ENCODE measurements around the gene SPRY4. TPM values are rescaled to one million over a fixed set of nuclear protein-coding genes. Genes with fewer than 3 reads are reported as not detected.

The SPRY4 gene
- total and polyA plus RNA-seq, 2 experiments from 2014 or later = 4.4 to 11.0 TPM

Other genes starting within 250 kb of the SPRY4 start
- gene NDFIP1, start 216.2 kb downstream of the SPRY4 start, total RNA-seq = 83.5 and 134 TPM in 2 replicates
- gene NDFIP1, start 216.2 kb downstream of the SPRY4 start, polyA plus RNA-seq = 78.0 and 84.9 TPM in 2 replicates